ENCODE results near the gene KRCC1.

Gene KRCC1

DNA sequence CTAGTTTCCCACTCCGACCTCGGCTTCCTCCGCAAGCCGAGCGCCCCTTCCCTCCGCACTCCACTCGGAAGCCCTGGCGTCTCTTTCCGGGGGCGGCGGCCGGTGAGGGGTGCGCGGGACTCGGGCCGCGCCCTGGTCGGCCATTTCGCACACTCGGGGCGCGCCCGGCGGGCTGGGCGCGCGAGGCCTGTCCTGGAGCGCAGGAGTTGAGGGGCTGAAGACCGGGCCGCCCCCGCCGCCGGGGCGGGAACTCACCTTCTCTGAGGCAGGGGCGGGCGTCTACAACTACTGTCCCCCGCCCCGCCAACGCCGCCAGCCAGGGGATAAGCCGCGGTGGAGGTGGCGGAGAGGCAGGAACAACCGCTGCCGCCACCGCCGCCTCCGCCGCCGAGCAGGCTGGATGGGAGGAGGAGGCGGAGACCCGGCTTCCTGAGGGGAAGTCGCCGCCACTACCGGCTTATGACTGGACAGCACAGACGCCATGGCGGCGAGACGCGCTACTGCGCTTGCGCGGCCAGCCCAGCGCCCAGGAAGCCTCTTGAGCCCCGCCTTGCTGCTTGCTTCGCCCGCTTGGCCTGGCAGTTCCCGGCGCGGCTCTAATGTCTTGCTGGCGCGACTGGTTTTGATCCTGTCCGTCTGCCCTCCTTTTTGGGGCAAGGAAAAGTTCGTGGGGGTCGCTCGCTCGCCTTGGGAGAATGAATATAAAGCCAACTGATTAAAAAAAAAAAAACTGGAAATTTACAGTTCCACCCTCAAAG, at the start of gene KRCC1:
Gene KRCC1, minus strand, starts transcription at position 413 of the 758 bp plus-strand sequence. CDS start 27,220 bp downstream, outside the sequence.
- peak; percentile 92 for DNase-seq (ENCODE audit: low read depth)

DNA sequence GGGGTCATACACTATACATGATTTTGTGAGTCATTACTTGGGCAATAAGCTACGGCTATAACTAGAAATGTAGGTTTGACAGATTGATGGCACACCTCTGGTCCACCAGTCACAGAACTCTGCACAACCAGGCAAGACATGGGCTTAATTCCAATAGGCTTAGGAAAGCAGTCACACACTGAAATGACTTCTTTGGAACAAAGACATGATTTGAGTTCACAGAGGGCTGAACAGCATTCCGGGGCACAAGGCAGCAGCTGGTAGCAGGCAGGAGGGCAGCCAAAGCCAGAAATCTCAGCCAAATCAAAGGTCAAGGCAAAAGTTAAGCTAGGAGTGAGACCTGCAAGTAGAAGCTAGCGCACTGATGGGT, 44.9 kb upstream of the KRCC1 start:
- DNase-seq (ENCODE audit: low read depth) = no peak

DNA sequence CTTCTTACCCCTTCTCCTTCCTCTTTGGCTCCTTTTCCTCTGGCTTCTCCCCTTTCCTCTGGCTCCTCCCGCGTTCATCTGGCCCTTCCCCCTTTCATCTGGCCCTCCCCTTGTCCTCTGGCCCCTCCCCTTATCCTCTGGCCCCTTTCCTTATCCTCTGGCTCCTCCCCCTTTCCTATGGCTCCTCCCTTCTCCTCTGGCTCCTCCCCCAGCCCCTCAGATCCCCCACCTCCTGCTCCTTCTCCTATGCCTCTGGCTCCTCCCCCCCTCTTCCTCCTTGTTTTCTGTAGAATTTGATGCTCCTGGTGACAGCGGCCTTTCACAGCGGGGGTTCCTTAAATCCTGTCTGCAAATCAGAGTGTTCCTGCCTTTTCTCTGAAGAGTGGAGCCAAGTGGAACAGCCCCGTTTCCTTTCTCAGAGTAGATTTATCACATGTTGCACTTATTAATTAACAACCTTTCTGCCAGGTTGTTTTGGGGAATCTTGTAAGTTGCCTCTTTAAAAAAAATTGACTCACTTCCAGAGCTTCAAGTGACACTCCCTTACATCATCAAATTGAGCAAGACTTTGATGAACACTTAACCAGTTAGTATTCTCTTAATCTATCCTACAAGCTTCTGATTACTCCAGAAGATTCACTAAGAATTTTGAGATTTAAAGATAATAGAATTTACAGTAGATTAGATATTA, 44.4 kb upstream of the KRCC1 start:
- DNase-seq (ENCODE audit: low read depth) = no peak

DNA sequence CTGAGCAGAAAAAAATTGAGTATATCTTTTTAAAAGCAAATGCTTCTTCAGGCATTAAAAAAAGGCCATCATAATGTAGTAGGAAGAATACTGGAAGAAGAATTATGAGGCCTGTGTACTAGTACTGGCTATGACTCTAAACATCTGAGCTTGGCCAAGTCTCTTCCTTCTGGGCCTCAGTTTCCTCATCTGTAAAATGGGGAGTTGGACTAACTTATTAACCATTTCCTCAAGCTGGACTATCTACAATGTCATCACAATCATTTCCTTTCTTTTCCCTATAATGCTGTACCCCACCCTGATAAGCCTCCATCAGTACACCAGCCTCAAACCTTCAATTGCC, 42.9 kb upstream of the KRCC1 start:
- DNase-seq (ENCODE audit: low read depth) = no peak

DNA sequence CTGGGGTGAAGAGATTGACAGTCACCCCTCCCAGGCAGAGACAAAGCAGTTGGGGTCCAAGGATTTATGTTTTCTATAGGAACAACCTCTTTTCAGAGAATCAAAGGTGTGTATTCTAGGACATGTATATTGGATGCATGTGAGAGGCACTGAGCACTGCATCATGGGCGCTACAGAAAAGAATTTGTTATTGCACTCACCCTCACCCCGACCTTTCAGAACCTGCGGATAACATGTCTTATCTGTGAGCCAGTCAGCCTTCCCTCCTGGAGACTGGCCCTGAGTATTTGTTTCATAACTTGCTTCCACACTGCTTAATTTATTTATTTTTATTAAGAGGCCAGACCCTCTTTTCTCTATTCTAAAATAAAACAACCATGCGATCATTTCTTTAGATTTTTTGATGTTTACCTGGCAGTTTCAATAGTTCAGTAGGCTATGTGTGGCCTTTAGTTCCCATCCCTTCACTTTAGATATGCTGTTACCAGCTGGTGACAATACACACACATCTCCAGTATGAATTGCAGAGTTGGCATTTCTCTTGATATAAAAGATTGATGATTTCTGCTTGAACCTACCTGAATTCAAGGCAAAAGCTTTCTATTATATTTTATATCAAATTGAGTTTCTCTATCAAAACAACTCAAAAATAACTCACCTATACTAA, 42.4 kb upstream of the KRCC1 start:
- DNase-seq (ENCODE audit: low read depth) = no peak

DNA sequence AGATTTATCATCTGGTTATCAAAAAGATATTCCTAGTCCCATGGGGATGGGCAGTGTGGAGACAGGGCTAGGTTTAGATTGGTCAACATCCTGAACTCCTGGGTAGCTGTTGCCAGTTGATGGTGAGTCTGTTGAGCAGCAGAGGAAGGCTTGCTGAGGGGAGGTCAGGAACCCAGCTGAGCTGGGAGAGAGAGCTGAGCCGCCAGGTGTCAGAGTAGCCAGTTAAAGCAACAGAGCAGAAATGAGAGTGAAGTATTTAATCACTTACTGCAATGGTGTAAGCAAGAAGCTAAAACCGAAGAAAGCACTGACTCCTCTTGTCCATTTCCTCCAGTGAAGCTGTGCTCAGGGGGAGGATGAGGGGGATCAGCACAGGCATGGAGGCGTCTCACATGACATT, 41.6 kb upstream of the KRCC1 start:
- DNase-seq (ENCODE audit: low read depth) = no peak

DNA sequence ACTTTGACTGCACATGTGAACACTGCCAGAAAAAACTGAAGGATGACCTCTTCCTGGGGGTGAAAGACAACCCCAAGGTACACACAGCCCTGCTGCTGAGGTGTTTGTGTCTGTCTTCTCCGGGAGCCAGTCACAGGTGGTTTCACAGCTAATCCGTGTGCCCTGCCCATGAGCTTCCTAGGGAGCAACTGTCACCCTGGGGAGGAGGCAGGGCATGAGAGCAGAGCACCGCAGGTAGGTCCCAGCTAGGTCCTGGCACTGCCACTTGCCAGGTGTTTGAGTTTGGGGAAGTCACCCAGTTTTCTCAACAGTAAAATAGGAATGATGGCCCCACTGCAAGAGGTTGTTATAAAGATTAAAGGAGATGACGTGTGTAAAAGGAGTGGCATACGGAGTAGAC, 41.1 kb upstream of the KRCC1 start:
- DNase-seq (ENCODE audit: low read depth) = no peak

DNA sequence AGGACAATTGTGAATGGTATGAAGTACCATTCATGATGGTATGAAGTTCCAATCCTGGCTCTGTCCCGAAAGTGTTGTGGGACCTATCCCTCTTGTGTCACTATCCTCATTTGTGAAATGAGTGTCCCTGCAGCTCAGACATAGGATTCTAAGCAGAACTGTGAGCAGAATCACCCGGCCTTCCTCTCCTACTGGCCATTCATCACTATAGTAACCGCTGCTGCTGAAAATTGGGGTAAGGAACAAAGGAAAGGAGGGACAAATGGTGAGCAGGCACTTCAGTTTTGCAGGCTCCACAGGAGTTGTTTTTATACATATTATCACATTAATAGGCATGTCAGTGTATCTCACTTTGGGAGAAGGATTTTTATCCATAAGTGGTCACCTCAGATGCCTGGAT, 39.4 kb upstream of the KRCC1 start:
- DNase-seq (ENCODE audit: low read depth) = no peak

DNA sequence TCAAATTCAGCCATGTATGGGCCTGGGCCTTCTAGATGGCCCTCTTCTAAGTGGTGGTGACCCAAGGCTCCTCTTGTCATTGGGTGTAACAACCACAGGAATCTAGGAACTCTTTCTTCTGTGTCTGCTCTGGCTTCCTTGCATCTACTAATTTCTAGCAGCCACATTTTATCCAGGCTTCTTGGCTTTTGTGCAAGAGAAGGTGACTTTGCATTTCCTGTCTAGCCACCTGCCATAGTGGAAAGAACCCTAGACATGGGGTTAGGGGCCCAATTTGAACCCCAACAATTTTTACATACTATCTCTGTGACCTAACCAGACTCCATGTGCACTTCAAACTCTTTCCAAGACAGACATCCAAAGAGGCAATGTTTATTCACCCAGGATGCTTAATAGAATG, 37.2 kb upstream of the KRCC1 start:
- DNase-seq (ENCODE audit: low read depth) = no peak

DNA sequence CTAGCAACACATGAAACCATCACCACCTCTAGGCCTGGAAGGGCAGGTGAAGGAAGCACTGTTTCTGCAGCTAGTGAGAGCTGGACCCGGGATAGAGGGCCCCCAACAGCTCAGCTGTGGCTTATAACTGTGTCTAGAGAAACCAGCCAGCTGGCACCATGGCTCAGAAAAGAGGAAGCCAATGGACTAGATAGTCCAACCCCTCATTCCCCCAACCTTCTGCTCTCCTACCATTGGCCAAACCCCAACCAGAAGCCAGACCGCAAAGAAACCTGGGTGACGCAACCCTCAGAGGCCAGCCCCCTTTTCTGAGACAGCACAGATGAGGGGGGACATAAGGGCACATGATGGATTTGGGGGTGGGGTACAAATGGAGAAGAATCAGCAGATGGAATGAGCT, 36.4 kb upstream of the KRCC1 start:
- no peak for DNase-seq (ENCODE audit: low read depth)

DNA sequence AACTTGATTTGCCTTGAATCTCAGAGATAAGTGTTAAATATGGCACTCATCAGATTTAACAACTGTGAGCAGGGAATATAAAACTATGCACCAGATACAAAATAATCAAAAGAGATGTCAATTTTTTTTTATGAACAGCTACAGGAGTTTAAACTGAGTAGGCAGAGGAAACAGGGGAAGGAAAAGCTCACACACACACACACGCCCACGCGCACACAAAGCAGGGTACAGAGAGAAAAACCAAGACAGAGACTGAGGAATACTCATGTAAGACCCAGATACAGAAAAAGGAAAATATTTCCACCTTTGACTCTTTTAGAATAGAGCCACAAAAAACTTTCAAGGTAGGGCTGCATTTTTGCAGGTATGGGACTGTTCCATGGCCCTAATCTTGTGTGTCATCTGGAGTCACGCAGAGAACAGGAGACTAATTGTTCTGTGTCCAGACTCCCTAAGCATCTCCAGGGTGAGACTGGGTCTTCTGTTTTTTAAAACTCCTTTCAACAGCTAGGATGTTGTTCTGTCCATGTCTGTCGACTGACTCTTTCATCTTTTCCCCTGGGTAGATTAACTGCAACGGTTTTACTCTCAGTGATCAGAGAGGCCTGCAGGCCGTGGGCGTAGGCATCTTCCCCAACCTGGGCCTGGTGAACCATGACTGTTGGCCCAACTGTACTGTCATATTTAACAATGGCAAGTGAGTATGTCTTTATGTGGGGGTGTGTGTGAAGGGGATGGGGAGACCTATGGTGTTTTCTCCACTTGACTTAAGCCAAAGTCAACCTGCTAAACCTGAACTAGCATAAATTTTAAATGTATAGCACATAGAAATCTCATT, 35.1 kb upstream of the KRCC1 start:
- DNase-seq (ENCODE audit: low read depth) = peak; percentile 9

DNA sequence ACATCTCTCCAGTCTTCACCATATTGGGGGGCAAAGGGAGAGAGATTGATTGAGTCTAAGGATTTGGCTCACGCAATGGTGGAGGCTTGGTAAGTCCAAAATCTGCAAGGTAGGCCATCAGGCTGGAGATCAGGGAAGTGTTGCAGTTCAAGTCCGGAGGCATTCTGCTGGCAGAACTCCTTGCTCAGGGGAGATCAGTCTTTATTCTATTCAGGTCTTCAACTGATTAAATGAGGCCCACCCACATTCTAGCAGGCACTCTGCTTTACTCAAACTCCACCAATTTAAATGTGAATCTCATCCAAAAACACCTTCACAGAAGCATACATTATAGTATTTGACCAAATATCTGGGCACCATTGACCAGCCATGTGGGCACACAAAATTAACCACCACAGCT, 33.4 kb upstream of the KRCC1 start:
- DNase-seq (ENCODE audit: low read depth) = no peak

DNA sequence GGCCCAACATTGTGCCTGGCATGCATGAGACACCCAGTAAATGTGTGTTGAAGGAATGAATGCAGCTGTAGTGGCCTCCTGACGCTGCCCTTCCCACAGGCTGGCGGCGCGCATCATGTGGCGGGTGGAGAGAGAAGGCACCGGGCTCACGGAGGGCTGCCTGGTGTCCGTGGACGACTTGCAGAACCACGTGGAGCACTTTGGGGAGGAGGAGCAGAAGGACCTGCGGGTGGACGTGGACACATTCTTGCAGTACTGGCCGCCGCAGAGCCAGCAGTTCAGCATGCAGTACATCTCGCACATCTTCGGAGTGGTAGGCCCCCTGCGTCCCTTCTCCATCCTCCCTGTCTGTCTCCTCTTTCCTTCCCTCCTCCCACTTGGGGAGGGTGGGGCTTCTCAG, 32.2 kb upstream of the KRCC1 start:
- no peak for DNase-seq (ENCODE audit: low read depth)

DNA sequence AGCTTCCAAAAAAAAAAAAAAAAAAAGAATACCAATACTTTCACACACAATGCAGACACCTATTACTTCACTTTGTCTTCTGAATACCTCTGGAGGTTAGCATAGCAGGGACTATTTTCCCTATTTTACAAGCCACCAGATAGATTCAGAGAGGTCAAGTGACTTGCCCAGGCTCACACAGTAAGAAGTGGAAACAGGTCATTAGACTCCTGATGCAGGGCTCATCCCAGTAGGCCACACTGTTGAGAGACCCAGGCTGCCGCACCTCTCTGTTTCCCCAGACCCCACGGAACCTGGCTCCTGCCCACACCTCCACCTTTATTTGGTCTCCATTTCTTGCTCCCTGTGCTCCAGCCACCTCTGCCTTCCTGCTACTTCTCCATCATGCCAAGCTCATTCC, 31.5 kb upstream of the KRCC1 start:
- no peak for DNase-seq (ENCODE audit: low read depth)

DNA sequence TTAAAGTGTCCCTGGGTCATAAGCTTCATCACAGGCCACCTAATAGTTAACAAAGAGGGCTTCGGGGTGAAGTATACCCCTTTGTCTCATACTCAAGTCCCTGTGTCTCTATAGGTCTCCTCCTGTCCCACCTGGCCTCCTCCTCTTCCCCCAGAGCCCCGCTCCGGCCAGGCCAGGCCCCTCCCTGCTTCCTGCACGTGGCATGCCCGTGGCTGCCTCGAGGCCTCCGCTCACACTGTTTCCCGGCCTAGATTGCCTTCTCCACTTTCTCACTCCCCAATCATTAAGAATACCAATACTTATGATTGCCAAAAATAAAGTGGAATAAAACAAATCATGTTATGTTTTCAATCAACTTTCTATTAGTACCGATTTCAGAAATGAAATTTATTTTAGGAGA, 30.8 kb upstream of the KRCC1 start:
- no peak for DNase-seq (ENCODE audit: low read depth)

DNA sequence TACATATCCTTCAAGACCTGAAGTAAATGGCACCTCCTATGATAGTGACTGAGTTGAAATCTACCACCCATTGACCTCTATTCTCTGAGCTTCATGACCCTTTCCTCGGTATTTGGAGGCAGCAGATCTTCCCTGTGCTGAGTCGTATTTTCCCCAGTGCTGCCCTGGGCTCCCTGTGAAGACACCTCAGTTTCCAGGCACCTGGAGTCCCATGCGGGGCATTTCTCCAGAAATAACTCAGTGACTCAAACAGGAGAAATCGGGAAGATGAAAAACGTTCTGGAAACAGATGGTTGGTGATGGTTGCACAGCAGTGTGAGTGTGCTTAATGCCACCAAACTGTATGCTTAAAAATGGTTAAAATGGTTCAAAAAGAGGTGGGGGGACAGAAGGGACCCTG, 30.0 kb upstream of the KRCC1 start:
- DNase-seq (ENCODE audit: low read depth) = no peak

DNA sequence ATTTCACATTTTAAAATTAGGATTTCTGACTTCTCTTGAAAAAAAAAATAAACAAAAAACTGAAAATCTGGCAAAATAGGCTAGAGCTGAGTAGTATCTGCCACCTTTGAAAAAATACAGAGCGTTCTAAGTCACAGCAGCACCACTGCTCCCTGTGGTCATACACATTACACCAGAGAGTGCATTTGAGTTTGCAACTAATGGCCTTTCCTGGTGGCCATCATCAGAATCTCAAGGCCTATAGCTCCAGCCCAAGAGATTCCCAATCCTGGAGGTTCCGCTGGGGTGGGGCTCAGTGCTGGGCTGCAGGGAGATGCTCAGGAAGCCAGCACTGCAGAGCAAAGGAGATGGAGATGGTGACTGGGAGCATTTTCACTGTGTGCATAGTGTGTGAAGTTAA, 29.5 kb upstream of the KRCC1 start:
- no peak for DNase-seq (ENCODE audit: low read depth)

DNA sequence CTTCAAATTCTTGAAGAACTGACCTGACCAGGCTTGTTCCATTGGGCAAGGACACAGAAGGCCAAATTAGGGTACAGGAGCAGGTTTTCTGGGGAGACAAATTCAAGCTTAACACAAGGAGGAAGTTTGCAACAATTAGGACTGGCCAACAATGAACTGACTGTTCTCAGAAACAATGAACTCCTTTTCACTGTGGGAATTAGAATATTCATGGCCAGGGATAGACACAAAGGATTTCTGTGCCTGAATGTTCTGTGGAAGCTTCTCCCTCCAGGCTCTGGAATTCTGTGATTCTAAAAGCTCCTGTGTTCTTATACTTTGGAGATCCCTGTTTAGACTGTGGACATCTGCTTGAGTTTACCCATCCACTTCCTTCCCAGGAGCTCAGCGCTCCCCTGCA, 27.2 kb upstream of the KRCC1 start:
- no peak for DNase-seq (ENCODE audit: low read depth)

DNA sequence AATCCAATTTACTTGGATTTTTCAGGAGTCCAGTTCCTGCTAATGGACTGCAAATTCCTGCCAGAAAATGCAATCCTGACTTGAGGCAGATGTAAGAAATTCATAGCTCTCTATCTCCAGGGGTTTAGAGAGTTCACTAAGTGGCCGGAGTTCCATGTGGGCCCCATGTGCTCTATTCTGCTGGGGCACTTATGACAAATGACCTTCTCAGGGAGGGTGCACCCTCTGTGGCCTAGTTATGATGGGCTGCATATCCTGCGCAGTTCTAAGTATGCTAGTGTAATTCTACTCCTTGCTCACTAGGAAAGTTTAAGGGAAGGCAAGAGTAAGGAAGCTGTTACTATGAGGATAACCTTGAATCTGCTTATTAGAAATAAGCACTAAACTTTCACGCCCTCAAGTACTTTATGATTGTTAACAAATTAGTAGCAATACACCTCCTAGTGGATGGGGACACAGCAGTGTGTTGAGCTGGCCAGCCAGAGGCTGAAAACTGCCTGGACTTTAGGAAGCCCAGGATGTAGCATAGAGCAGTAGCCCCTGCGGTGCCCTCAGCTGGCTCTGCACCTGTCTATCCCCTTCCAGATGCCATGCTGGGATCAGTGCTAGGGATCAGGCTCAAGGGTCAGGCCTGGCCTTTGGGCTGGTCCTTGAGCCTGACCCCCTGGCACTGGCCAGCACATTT, 26.5 kb upstream of the KRCC1 start:
- no peak for DNase-seq (ENCODE audit: low read depth)

DNA sequence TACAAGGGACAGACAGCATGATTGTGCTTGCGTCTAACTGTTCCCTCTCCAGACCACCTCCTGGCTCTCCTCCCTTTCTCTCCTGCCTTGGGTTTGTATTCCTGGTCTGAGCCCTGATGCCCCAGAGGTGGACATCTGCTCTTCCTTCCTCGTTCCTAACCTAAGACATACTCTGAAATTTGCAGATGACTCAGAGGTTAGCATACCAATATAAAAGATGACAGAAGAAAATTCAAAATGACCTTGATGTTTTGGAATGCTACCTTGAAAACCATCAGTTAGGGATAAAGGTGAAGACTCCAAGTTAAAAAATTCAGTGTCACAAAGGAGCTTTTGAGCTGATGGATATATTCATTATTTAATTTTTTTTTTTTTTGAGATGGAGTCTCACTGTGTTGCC, 25.0 kb upstream of the KRCC1 start:
- no peak for DNase-seq (ENCODE audit: low read depth)

DNA sequence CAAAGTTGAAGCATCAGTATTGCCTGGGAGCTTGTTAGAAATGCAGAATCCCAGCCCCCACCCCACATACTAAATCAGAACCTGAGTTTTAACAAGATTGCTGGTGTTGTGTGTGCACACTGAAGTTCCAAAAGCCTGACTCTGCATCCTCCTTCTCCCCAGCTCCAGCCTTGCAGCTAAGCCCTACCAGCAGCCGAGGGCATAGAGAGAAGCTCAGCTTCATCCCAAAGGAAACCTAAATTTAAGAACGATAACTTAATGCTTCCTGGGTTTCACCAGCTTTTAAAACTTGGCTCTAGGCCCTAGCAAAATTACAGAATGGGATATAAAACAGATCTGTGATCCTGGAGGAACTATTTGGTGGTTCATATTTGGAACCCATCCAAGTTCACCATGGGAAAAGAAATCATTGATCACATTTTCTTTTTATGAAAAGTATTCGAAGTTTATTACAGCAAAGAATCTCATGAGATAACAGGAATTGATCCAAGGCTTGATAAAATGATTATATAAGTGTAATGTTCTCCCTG, 23.1 kb upstream of the KRCC1 start:
- DNase-seq (ENCODE audit: low read depth) = no peak

DNA sequence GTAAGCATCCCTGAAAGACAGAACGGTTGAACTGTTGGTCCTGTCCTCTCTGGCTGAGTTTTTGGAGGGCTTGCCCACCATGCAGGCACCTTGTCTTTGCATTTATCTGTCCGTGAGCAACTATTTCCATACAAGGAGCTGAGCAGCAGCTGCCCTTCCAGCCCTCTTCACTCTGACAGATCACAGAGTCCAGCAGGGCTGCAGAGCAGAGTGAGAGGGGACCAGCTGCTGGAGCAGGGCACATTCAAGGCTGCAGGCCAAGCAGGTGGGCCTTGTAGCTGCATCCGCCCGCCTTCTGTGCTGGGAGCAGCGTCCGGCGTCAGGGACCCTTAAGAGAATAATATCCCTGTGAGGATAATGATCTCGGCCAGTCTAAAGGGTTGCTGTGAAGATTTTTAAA, 21.5 kb upstream of the KRCC1 start:
- DNase-seq (ENCODE audit: low read depth) = no peak

Data from activated T-cell treated with anti-CD3 and anti-CD28 coated beads for 48 hours (primary cell).